Measurements from ENCODE around the gene APOF. TPM values are rescaled to one million over a fixed set of nuclear protein-coding genes. Genes with fewer than 3 reads are reported as not detected.

APOF gene
- total and polyA plus RNA-seq, 2 of the 13 experiments (the other 11 are each of a cell fraction or from before 2014, with no cell fraction given): 3.3 to 23.9 TPM

GRCh38 chr12:56333679-56334489 is 28.8 kb downstream of the APOF start, which contains the start of gene PAN2 (continued):
- no peak for TF ChIP-seq TFAP4 (IDR thresholded peaks at IDR 0.05; ENCODE audit: borderline replicate concordance, low read depth)
- TF ChIP-seq ZNF230 (CRISPR knock-in tag; IDR thresholded peaks at IDR 0.05): no peak
- no peak for TF ChIP-seq THAP8 (CRISPR knock-in tag; IDR thresholded peaks at IDR 0.05; ENCODE audit: borderline replicate concordance)
- TF ChIP-seq SOX13 (IDR thresholded peaks at IDR 0.05): 0 out of 2 replicates have a peak, but pooled peaks have one; percentile 14
- no peak for TF ChIP-seq SOX13 (CRISPR knock-in tag; conservative IDR thresholded peaks at IDR 0.05 in 1 of 2, IDR thresholded peaks at IDR 0.05 in 1 of 2)
- TF ChIP-seq ZMYM2 (CRISPR knock-in tag; IDR thresholded peaks at IDR 0.05): no peak
- no peak for TF ChIP-seq GPN1 (CRISPR knock-in tag; IDR thresholded peaks at IDR 0.05; ENCODE audit: borderline replicate concordance)
- no peak for TF ChIP-seq ZNF670 (CRISPR knock-in tag; IDR thresholded peaks at IDR 0.05; ENCODE audit: borderline replicate concordance)
- TF ChIP-seq, protein P1, sequence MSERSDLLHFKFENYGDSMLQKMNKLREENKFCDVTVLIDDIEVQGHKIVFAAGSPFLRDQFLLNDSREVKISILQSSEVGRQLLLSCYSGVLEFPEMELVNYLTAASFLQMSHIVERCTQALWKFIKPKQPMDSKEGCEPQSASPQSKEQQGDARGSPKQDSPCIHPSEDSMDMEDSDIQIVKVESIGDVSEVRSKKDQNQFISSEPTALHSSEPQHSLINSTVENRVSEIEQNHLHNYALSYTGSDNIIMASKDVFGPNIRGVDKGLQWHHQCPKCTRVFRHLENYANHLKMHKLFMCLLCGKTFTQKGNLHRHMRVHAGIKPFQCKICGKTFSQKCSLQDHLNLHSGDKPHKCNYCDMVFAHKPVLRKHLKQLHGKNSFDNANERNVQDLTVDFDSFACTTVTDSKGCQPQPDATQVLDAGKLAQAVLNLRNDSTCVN (CRISPR knock-in tag; IDR thresholded peaks at IDR 0.05; ENCODE audit: borderline replicate concordance): peak; percentile 96
- 0 out of 2 replicates have a peak, but pooled peaks have one; percentile 37 for TF ChIP-seq GZF1 (CRISPR knock-in tag; IDR thresholded peaks at IDR 0.05)
- no peak for TF ChIP-seq NFE2L2 (IDR thresholded peaks at IDR 0.05; ENCODE audit: low read length)
- peak; percentile 78; the same call in 1 of the 2 replicates for TF ChIP-seq RNF2 (conservative IDR thresholded peaks at IDR 0.05; ENCODE audit: low read depth)
- no peak; the same call in 1 of the 2 replicates for TF ChIP-seq AKNA (CRISPR knock-in tag; IDR thresholded peaks at IDR 0.05; ENCODE audit: borderline replicate concordance)
- 0 out of 2 replicates have a peak, but pooled peaks have one; percentile 33 for TF ChIP-seq MTF1 (CRISPR knock-in tag; IDR thresholded peaks at IDR 0.05)
- TF ChIP-seq PHF20 (CRISPR knock-in tag; IDR thresholded peaks at IDR 0.05): peak; percentile 90
- peak; percentile 92 for TF ChIP-seq NR2C2 (CRISPR knock-in tag; IDR thresholded peaks at IDR 0.05; ENCODE audit: borderline replicate concordance)
- TF ChIP-seq THYN1 (CRISPR knock-in tag; IDR thresholded peaks at IDR 0.05; ENCODE audit: borderline replicate concordance, low read depth): no peak
- TF ChIP-seq ZNF615 (CRISPR knock-in tag; IDR thresholded peaks at IDR 0.05; ENCODE audit: borderline replicate concordance): 0 out of 2 replicates have a peak, but pooled peaks have one; percentile 68
- 0 out of 2 replicates have a peak, but pooled peaks have one; percentile 25 for TF ChIP-seq ZFP36L1 (CRISPR knock-in tag; IDR thresholded peaks at IDR 0.05)
- TF ChIP-seq STAG1 (CRISPR knock-in tag; IDR thresholded peaks at IDR 0.05): peak; percentile 15
- TF ChIP-seq ZNF879 (CRISPR knock-in tag; IDR thresholded peaks at IDR 0.05): no peak
